ENCODE results near the gene SLC39A11. TPM values are rescaled to one million over a fixed set of nuclear protein-coding genes. Genes with fewer than 3 reads are reported as not detected.

Gene SLC39A11
- total RNA-seq, 2 donors from 2014 or later: 27.8 to 39.6 TPM

- Histone ChIP-seq H3K9me3 (no peaks in the 10 kb centered on the region), H3K4me1 (no peaks in the 10 kb centered on the region), H3K27me3 (no peaks in the 10 kb centered on the region), H3K36me3 (replicated peaks in 1 of 2; ENCODE audit: insufficient read depth in 1 of 2, low read depth in 2 of 2) (no peaks in the 10 kb centered on the region), H3K27ac (no peak overlapping the region), H3K4me3 (no peak overlapping the region)
- WGBS, 2 donors: 89% methylated on average over 3 of the region's 3 CpGs
- TF ChIP-seq, protein P1, sequence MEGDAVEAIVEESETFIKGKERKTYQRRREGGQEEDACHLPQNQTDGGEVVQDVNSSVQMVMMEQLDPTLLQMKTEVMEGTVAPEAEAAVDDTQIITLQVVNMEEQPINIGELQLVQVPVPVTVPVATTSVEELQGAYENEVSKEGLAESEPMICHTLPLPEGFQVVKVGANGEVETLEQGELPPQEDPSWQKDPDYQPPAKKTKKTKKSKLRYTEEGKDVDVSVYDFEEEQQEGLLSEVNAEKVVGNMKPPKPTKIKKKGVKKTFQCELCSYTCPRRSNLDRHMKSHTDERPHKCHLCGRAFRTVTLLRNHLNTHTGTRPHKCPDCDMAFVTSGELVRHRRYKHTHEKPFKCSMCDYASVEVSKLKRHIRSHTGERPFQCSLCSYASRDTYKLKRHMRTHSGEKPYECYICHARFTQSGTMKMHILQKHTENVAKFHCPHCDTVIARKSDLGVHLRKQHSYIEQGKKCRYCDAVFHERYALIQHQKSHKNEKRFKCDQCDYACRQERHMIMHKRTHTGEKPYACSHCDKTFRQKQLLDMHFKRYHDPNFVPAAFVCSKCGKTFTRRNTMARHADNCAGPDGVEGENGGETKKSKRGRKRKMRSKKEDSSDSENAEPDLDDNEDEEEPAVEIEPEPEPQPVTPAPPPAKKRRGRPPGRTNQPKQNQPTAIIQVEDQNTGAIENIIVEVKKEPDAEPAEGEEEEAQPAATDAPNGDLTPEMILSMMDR (IDR thresholded peaks at IDR 0.05): no peak
- no peak for TF ChIP-seq POLR2A (IDR thresholded peaks at IDR 0.05)
- ATAC-seq: no peak
- intact Hi-C loops (cut with DNase I): no loop called here
- DNase-seq: no peak
Observed at GRCh38 chr17:72922219-72922618, 170.3 kb downstream of the SLC39A11 start.

DNA sequence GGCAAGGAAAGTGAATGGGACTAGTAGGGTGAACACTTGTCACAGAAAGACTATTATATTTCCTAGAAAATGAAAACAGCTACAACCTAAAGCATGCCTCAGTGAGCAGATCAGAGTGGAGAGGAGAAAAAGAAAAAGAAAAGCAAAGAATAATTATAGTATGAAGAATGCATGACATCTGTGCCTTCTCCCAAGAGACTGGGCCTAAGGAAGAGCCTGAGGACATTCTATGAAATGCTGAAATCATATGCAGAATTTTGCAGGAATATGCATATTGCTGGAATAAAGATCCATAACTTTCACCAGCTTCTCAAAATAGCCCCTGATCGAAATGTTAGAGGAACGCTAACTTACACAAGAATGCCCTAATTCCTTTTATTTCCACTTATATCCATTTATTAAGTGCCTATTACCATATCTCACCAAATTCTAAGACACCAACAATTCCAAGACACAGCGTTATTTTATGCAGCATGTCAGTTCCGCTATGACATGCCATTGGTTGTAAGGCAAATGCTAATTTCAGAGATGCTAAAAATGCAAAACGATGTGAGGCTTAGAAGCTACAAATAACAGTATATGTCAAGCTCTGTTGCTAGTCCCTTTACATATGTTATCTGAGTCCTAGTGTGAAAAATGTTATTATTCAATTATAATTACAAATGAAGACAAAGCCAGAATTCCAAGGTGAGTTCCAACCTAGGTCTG is 171.0 kb downstream of the SLC39A11 start:
- Histone ChIP-seq H3K4me3 (no peak overlapping the region), H3K27ac (no peak overlapping the region), H3K27me3 (no peaks in the 10 kb centered on the region), H3K4me1 (no peaks in the 10 kb centered on the region), H3K36me3 (replicated peaks in 1 of 2; ENCODE audit: insufficient read depth in 1 of 2, low read depth in 2 of 2) (no peaks in the 10 kb centered on the region), H3K9me3 (no peaks in the 10 kb centered on the region)
- intact Hi-C loops (cut with DNase I): no loop called here
- ATAC-seq: no peak
- TF ChIP-seq POLR2A (IDR thresholded peaks at IDR 0.05): no peak
- TF ChIP-seq, protein P1 (IDR thresholded peaks at IDR 0.05): no peak
- 88 to 99% methylated on average over 5 of the region's 5 CpGs for WGBS, 2 donors
- no peak for DNase-seq

GRCh38 chr17:72920513-72920912 is 172.0 kb downstream of the SLC39A11 start:
- ATAC-seq: no peak
- no peak for DNase-seq
- H3K27ac ChIP-seq: no peak overlapping the region
- H3K4me3 ChIP-seq: no peak overlapping the region
- intact Hi-C loops (cut with DNase I): no loop called here
- H3K27me3 ChIP-seq: no peaks in the 10 kb centered on the region
- WGBS, 2 donors: 85 to 91% methylated on average over 2 of the region's 2 CpGs
- no peaks in the 10 kb centered on the region for H3K4me1 ChIP-seq
- TF ChIP-seq, protein P1 (IDR thresholded peaks at IDR 0.05): no peak
- no peak for TF ChIP-seq POLR2A (IDR thresholded peaks at IDR 0.05)
- no peaks in the 10 kb centered on the region for H3K9me3 ChIP-seq
- H3K36me3 ChIP-seq (replicated peaks in 1 of 2; ENCODE audit: insufficient read depth in 1 of 2, low read depth in 2 of 2): no peaks in the 10 kb centered on the region

DNA sequence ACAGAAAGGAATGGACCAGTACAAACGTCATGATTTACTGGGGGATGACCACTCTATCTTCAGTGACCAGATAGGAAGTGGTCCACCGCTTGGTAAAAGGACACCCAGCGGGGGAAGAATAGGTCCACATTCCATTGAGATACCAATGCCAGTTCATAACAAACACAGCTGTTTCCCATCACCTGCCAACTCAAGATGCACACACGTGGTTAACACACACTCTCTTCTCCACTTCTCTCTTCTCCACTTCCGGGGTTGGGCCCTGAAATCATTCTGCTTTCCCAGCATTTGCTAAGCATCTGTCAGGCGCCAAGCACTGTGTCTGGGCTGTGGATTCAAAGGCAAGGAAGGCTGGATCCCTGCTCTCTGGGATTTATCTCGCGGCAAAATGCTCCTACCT is 175.5 kb downstream of the SLC39A11 start:
- TF ChIP-seq POLR2A (IDR thresholded peaks at IDR 0.05): no peak
- TF ChIP-seq, protein P1 (IDR thresholded peaks at IDR 0.05): no peak
- 88 to 91% methylated on average over 8 of the region's 8 CpGs for WGBS, 2 donors
- Histone ChIP-seq H3K36me3 (replicated peaks in 1 of 2; ENCODE audit: insufficient read depth in 1 of 2, low read depth in 2 of 2) (no peaks in the 10 kb centered on the region), H3K27ac (no peak overlapping the region), H3K4me1 (no peaks in the 10 kb centered on the region), H3K4me3 (no peak overlapping the region), H3K9me3 (no peaks in the 10 kb centered on the region), H3K27me3 (no peaks in the 10 kb centered on the region)
- intact Hi-C loops (cut with DNase I): no loop called here
- no peak for DNase-seq
- no peak for ATAC-seq

GRCh38 chr17:72915625-72916081 is 176.8 kb downstream of the SLC39A11 start:
- Histone ChIP-seq H3K36me3 (replicated peaks in 1 of 2; ENCODE audit: insufficient read depth in 1 of 2, low read depth in 2 of 2) (no peaks in the 10 kb centered on the region), H3K4me3 (no peak overlapping the region), H3K9me3 (no peaks in the 10 kb centered on the region), H3K4me1 (no peaks in the 10 kb centered on the region), H3K27me3 (no peaks in the 10 kb centered on the region), H3K27ac (no peak overlapping the region)
- ATAC-seq (no peak), DNase-seq (no peak)
- TF ChIP-seq, protein P1 (IDR thresholded peaks at IDR 0.05): no peak
- TF ChIP-seq POLR2A (IDR thresholded peaks at IDR 0.05): no peak
- intact Hi-C loops (cut with DNase I): no loop called here
- WGBS, 2 donors: 90 to 96% methylated on average over 10 of the region's 10 CpGs

Measured in body of pancreas (tissue), 4 donors.